ENCODE results near the gene CAV3.

CAV3 gene

DNA sequence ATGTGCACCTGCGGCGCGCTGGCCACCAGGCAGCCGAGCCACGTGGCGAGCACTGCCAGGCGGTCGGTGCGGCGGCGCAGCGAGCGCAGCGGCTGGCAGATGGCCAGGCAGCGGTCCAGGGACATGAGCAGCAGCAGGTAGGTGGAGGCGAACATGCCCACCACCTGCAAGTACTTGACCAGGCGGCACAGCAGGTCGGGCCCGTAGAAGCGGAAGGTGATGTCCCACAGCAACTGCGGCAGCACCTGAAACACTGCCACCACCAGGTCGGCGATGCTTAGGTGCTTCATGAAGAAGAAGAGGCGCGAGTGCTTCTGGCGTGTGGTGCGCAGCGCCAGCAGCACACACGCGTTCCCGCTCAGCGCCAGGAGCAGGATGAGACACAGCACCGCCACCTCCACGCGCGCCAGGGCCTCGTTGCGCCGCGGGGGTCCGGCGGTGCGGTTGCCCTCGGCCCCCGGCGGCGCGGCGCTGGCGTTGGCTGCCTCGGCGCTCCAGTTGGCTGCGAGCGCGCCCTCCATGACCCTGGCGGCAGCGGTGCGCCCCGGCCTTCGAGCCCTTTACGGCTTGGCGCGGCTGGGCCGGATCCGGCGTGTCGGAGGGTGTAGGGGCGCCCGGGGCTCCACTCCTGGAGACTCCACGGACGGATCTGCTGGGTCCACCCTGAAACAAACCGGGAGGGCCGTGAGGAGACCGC lies 34.2 kb downstream of the CAV3 start:
- Histone ChIP-seq H2AFZ (ENCODE audit: low read depth, low read length, severe bottlenecking) (no peak overlapping the region), H3K9ac (ENCODE audit: low read length) (no peak overlapping the region), H3K79me2 (ENCODE audit: insufficient read depth, low read length) (no peaks in the 10 kb centered on the region), H3F3A (ENCODE audit: insufficient read depth) (no peaks in the 10 kb centered on the region), H3K27me3 (ENCODE audit: low read length) (no peaks in the 10 kb centered on the region), H3K36me3 (ENCODE audit: low read length) (no peaks in the 10 kb centered on the region), H3K9me2 (replicated peaks; ENCODE audit: insufficient read depth, low read length) (no peaks in the 10 kb centered on the region), H3K4me2 (ENCODE audit: low read depth, low read length, poor library complexity, severe bottlenecking) (no peak overlapping the region), H3K9me3 (ENCODE audit: insufficient read depth, low read length) (no peaks in the 10 kb centered on the region), H3K4me3 (ENCODE audit: insufficient read depth, low read length, poor library complexity, severe bottlenecking) (no peak overlapping the region), H4K20me1 (ENCODE audit: low read depth, low read length) (no peaks in the 10 kb centered on the region), H3K27ac (ENCODE audit: low read depth, low read length) (no peak overlapping the region)
- TF ChIP-seq EZH2phosphoT487 (conservative IDR thresholded peaks at IDR 0.05; ENCODE audit: low read length) = no peak

DNA sequence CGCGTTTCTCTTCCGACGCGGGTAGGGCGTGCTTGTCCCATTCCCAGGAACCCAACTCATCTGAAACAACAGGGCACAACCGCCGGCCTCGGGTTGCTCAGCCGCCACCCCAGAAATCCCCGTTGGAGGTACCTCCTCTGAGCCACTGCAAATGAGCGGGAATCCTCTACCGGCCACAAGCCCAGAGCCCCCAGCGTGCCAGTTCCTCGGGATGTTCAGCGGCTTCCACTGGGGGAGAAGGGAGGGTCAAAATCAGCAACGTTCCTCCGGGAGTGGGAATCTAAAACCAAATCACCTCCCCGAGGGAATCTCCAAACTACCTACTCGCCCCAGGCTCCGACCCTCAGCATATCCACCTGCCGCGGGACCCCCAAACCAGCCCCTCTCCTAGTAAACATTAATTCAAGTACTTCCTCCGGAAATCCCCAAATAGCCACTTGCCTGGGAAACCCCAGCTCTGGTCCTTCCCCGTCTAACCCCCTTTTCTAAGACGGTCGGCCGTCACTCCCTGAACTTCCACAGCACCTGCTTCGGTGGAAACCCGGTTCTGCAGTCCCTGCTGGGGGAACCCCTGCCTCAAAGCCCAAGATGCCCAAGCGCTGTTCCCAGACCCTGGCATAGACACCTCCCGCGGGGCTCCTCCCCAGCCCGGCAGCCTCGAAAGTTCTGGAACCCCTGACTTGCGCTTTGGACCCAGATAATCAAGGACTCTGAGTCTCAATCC lies 34.9 kb downstream of the CAV3 start:
- Histone ChIP-seq H3K27me3 (ENCODE audit: low read length) (no peaks in the 10 kb centered on the region), H3K9ac (ENCODE audit: low read length) (0 out of 2 replicates have a peak overlapping the region, but pooled peaks have one; percentile 26), H3K79me2 (ENCODE audit: insufficient read depth, low read length) (no peaks in the 10 kb centered on the region), H2AFZ (ENCODE audit: low read depth, low read length, severe bottlenecking) (no peak overlapping the region), H3K36me3 (ENCODE audit: low read length) (no peaks in the 10 kb centered on the region), H3K4me3 (ENCODE audit: insufficient read depth, low read length, poor library complexity, severe bottlenecking) (peak overlapping the region; percentile 34), H3K27ac (ENCODE audit: low read depth, low read length) (no peak overlapping the region), H3K9me3 (ENCODE audit: insufficient read depth, low read length) (no peaks in the 10 kb centered on the region), H3F3A (ENCODE audit: insufficient read depth) (no peaks in the 10 kb centered on the region), H3K9me2 (replicated peaks; ENCODE audit: insufficient read depth, low read length) (no peaks in the 10 kb centered on the region), H4K20me1 (ENCODE audit: low read depth, low read length) (no peaks in the 10 kb centered on the region), H3K4me2 (ENCODE audit: low read depth, low read length, poor library complexity, severe bottlenecking) (peak overlapping the region; percentile 54)
- TF ChIP-seq, protein P1, sequence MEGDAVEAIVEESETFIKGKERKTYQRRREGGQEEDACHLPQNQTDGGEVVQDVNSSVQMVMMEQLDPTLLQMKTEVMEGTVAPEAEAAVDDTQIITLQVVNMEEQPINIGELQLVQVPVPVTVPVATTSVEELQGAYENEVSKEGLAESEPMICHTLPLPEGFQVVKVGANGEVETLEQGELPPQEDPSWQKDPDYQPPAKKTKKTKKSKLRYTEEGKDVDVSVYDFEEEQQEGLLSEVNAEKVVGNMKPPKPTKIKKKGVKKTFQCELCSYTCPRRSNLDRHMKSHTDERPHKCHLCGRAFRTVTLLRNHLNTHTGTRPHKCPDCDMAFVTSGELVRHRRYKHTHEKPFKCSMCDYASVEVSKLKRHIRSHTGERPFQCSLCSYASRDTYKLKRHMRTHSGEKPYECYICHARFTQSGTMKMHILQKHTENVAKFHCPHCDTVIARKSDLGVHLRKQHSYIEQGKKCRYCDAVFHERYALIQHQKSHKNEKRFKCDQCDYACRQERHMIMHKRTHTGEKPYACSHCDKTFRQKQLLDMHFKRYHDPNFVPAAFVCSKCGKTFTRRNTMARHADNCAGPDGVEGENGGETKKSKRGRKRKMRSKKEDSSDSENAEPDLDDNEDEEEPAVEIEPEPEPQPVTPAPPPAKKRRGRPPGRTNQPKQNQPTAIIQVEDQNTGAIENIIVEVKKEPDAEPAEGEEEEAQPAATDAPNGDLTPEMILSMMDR (IDR thresholded peaks at IDR 0.05; ENCODE audit: insufficient read depth, low read length, poor library complexity, severe bottlenecking) = no peak
- no peak for TF ChIP-seq EZH2phosphoT487 (conservative IDR thresholded peaks at IDR 0.05; ENCODE audit: low read length)

DNA sequence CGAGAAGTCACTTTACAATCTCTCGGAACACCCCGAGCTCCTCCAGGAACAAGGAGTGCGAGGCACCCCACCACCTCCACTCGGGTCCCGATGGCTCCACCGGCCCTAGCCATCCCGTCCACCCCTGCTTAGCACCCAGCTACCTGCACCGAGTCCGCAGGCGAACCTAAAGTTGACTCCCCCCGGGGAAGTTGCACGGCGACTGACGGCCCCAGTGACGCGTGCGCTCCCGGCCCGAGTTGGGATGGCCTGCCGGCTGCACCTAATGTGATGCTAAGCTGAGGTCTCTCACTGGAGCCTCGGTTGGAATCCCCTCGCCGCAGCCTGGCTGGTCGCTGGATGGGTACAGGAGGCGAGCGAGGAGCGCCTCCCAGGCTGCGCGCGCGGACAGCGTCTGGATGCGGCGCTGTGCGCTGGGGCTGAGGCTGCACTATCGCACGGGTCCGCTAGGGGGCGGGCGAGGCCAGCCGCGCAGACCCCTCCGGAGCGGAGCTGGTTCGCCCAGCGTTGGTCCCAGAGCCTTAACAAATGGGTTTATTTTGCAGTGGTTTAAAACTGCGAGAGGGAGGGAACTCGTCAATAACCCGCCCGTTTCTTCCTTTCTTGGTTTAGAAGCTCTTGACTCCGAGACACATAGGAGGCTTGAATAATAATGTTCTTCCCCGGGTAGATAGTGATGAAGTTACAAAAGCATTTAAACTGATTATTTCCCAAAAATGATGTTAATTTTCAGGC lies 35.7 kb downstream of the CAV3 start, which contains the start of gene OXTR:
Gene OXTR, minus strand, starts transcription at position 526 of the 735 bp plus-strand sequence. CDS start 1,426 bp downstream, outside the sequence.
- H3K4me3 ChIP-seq (ENCODE audit: insufficient read depth, low read length, poor library complexity, severe bottlenecking) = peak within 1 kb of the TSS; percentile 34
- H3K79me2 ChIP-seq (ENCODE audit: insufficient read depth, low read length) = no peaks in the 10 kb centered on the region
- no peaks in the 10 kb centered on the region for H3F3A ChIP-seq (ENCODE audit: insufficient read depth)
- no peaks in the 10 kb centered on the region for H3K36me3 ChIP-seq (ENCODE audit: low read length)
- no peak within 1 kb of the TSS for H3K27ac ChIP-seq (ENCODE audit: low read depth, low read length)
- no peak within 1 kb of the TSS for H2AFZ ChIP-seq (ENCODE audit: low read depth, low read length, severe bottlenecking)
- H4K20me1 ChIP-seq (ENCODE audit: low read depth, low read length) = no peaks in the 10 kb centered on the region
- H3K4me2 ChIP-seq (ENCODE audit: low read depth, low read length, poor library complexity, severe bottlenecking) = peak within 1 kb of the TSS; percentile 54
- no peak for TF ChIP-seq EZH2phosphoT487 (conservative IDR thresholded peaks at IDR 0.05; ENCODE audit: low read length)
- TF ChIP-seq, protein P1 (IDR thresholded peaks at IDR 0.05; ENCODE audit: insufficient read depth, low read length, poor library complexity, severe bottlenecking) = peak; percentile 86
- H3K9me2 ChIP-seq (replicated peaks; ENCODE audit: insufficient read depth, low read length) = no peaks in the 10 kb centered on the region
- peak within 1 kb of the TSS; percentile 26; the same call in 1 of the 2 replicates for H3K9ac ChIP-seq (ENCODE audit: low read length)
- H3K27me3 ChIP-seq (ENCODE audit: low read length) = no peaks in the 10 kb centered on the region
- no peaks in the 10 kb centered on the region for H3K9me3 ChIP-seq (ENCODE audit: insufficient read depth, low read length)
